22Rv1 (cell line): ENCODE data around the gene ATXN1.

Source experiments
- CTCF ChIP-seq: fragments of 450-650 bp; IDR thresholded peaks from 2 replicates; pipeline ENCODE4 v1.5.1; 2017; ENCODE audit warnings: mild to moderate bottlenecking
- ZFX ChIP-seq: fragments of 450-650 bp; IDR thresholded peaks from 2 replicates; pipeline ENCODE4 v1.6.1; 2017; ENCODE audit warnings: antibody characterized with exemption, borderline replicate concordance

- no peak for TF ChIP-seq CTCF
- no peak for TF ChIP-seq ZFX
Observed at GRCh38 chr6:16805243-16805950, 44.1 kb upstream of the ATXN1 start.
